Measurements from ENCODE around the gene ZNF785.
"Not testable (repeated sequence)": the region's sequence is repeated elsewhere in the genome, so short reads cannot be mapped to it uniquely, and the experiment has no call there.

Gene ZNF785

DNA sequence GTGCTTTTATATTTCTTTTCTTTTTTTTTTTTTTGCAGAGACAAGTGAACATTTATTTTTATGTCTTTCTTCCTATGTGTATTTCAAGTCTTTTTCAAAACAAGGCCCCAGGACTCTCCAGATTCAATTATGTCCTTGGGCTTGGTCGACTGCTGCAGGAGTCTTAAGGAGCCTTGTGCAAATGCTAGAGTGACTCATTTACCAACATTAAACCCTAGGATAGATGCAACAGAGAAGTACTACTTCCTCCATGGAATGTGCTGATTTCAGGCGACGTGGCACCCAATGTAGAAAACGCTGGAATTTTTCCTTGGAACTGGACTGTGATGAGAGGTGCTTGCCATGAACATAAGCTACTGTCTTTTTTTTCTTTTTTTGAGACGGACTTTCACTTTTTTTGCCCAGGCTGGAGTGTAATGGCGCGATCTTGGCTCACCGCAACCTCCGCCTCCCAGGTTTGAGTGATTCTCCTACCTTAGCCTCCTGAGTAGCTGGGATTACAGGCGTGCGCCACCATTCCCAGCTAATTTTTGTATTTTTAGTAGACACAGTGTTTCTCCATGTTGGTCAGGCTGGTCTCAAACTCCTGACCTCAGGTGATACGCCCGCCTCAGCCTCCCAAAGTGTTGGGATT lies 49.0 kb downstream of the ZNF785 start:
- DNase-seq: not testable (repeated sequence)

DNA sequence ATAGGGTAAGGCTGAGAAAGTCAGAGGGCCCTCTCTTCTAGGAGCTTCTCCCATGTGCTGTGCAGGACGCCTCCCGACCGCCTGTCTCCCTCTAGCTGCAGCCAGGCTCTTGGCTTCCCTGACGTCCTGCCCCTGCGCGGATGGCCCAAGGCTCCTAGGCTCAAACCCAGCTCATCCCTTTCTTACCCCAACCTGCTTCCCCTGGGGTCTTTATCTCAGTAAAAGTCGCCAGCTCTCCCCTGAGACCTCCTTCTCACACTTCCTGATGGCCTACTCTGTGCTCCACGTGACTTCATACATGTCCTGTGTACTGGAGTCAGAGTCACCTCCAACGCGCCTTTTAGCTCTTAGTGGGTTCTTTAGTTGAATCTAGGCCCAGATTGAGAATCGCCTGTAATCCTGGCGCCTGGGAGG lies 49.7 kb downstream of the ZNF785 start:
- DNase-seq: peak; percentile 82

DNA sequence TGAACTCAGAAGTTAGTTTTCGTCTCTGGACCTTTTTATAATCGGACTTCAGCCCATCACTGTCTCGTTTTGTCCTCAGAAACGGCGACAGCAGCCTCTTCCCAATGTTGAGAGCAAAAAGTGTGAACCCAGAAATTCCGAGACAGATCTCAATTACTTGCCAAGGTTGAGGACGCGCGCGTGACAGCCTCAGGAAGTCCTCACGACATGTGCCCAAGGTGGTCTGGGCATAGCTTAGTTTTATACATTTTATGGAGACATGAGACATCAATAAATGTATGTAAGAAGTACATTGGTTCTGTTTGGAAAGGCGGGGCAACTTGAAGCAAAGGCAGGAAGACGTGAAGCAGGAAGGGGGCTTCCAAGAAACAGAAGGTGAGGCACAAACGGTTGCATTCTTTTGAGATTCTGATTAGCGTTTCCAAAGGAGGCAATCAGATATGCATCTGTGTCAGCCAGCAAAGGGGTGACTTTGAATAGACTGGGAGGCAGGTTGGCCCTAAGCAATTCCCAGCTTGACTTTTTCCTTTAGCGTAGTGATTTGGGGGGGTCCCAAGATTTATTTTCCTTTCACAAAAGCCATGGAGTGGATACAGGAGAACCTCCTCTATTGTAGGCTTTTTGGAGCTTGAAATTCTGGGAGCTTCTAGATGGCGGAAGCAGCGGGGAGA lies 50.3 kb downstream of the ZNF785 start:
- peak; percentile 66 for DNase-seq

DNA sequence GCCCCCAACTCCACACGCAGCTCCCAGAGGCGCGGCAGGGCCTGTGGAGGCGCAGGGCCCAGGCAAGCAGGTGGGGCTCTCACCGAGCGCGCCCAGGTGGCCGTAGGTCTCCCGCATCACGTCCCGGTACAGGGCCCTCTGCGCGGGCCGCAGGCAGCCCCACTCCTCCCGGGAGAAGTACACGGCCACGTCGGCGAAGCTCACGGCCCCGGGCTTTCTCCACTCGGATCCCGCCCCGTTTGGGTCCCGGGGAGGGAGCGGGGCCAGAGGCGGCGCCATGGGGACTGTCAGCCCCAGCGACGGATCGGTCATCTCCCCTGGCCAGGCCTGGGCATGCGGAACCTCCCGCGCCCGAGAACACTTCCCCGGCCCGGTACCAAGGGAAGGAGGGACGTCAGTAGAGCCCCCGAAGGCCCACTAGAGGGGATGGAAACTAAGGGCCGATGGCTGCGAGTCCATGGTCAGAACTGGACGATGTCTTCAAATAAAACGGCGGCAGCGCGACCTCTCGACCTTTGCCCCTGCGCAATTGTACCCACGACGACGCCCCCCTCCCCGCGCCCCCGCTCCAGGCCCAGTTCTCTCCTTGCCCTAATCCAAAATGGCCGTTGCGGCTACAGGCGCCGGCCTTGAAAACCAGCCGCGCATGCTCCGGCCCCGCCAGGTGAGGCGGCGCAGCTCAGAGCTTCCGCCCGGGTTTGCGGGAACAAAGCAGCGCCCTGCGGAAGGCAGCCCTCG lies 51.0 kb downstream of the ZNF785 start, which contains the start of gene ZNF747:
Gene ZNF747 (minus strand): TSS at position 491 of the 738 bp plus-strand sequence. CDS start 179 bp downstream, at position 312.
- DNase-seq: peak; percentile 94

DNA sequence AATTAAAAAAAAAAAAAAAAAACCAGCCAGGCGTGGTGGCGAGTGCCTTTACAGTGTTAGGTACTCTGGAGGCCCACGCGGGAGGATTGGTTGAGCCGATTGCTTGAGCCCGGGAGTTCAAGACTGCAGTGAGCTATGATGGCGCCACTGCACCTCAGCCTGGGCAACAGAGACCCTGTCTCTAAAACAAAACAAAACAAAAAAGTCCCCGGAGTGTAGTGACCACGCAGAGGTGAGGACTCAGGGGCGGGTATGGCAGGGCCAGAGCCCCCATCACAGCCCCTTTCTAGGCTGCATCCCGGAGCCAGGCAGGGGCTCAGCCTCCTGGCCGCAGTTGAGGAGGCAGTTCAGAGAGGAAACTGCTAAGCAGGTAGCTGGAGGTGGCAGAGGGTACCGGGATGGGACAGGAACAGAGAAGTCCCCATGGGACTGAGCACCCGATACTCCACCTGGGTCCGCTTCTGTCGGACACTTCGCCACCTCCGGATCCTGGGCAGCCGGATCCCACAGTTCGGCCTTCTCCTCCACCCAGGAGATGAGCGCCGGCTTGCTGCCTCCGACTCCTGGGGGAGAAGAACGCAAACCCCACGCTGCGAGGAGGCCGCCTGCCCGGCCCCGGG lies 51.6 kb downstream of the ZNF785 start:
- DNase-seq: peak; percentile 22

DNA sequence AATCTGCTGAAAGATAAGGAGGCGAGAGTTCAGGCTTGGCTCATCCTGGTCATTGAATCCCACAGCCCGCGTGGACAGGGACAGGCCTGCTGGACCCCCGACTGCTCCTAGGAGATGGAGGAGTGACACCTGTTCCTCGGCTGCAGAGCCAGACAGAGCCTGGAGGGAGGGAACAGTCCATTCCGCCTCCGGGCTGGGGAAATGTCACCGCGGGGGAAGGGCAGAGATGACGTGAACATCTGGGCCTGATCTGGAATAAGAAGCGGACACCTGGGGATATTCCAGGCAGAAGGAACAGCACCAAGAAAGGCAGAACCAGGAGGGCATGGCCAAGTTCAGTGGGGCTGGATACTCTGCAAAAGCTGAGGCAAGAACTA lies 52.4 kb downstream of the ZNF785 start:
- no peak for DNase-seq

DNA sequence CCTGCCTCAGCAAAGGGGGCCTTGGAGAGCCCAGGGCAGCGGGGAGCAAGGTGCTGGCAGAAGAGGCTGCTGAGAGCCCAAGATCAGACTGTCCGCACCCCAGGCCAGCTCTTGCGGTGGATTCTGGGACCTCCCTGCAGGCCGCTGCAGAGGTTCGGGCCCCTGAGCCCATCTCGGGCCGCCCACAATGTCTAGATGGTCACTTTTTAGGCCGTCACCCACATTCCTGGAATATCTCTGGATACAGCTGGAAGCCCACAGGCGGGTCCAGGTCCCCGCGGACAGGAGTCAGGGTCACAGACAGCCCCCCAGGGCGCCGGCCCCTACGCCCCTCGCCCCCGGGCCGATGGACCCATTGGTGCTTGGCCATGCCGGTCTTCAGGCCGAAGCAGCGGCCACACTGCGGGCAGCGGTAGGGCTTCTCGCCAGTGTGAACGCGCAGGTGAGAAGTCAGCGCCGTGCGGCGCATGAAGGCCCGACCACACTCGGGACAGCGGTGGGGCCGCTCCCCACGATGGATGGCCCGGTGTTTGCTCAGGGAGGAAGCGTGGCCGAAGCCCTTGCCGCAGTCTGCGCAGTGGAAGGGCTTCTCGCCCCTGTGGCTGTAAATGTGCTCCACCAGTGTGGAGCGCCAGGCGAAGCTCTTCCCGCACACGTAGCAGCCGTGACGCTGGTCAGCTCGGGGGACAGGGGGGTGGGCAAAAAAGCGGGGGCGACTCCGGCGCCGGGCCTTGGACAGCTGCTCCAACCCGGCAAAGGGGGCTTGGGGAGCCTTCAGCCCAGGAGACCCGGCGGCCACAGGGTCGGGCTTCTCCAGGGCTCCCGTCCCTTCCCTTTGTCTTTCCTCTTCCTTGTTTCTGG lies 53.0 kb downstream of the ZNF785 start:
- no peak for DNase-seq

Measured in NCI-H146 (cell line).